Endothelial cell of umbilical vein (primary cell): Measurements from ENCODE around the gene TMSB10. TPM values are rescaled to one million over a fixed set of nuclear protein-coding genes. Genes with fewer than 3 reads are reported as not detected.

ENCODE experiments used
- BruUV-seq: library from RNA; stranded (reverse); fragments of 400-500 nt; replicated peaks from 2 replicates; lab custom pipeline; 2021; lab: Mats Ljungman, UMichigan
- CTCF ChIA-PET: fragments of 300-600, 350-600 bp; sonication (Branson Sonifier 250); formaldehyde crosslinking; loops from one replicate; lab custom pipeline; 2021; ENCODE audit warnings: antibody characterized with exemption, inconsistent platforms; lab: Charles Lee
- POLR2A ChIA-PET: fragments of 300-600, 350-600 bp; sonication (Branson Sonifier 250); formaldehyde crosslinking; loops from one replicate; lab custom pipeline; 2021; ENCODE audit warnings: antibody characterized with exemption, inconsistent platforms; lab: Charles Lee
- DNase-seq: peaks from one replicate; pipeline ENCODE4 v3.0.0-alpha.2; 2011; ENCODE audit warnings: low read depth, low spot score
- FAIRE-seq: peaks from 2 replicates; lab custom pipeline; 2011; peaks lifted over from hg19 to GRCh38; lab: Jason Lieb, UNC
- H2AFZ ChIP-seq: 2 replicates; pipeline ENCODE4 v1.6.0; 2012; ENCODE audit warnings: low read depth, low read length, control low read depth, inconsistent platforms
- H3K27ac ChIP-seq: 2 replicates; pipeline ENCODE4 v1.5.1; 2011; ENCODE audit warnings: low read depth, mild to moderate bottlenecking, control low read depth, low read length, moderate library complexity; ENCODE audit not compliant: insufficient read depth
- H3K27me3 ChIP-seq, 2 experiments: 2 replicates each; pipeline versions ENCODE4 v1.6.0 to v1.6.1; 2011; ENCODE audit warnings: low read length in 2 of 2, mixed read lengths in 1 of 2; ENCODE audit not compliant: control insufficient read depth in 2 of 2, insufficient read depth in 2 of 2
- H3K36me3 ChIP-seq, 2 experiments: 2 replicates in 1 of 2; 3 replicates in 1 of 2; pipeline ENCODE4 v1.5.1; 2011; ENCODE audit warnings: low read length in 2 of 2, mild to moderate bottlenecking in 1 of 2, moderate library complexity in 1 of 2; ENCODE audit not compliant: control insufficient read depth in 2 of 2, insufficient read depth in 2 of 2; ENCODE audit errors: extremely low read depth in 1 of 2
- H3K4me1 ChIP-seq: 3 replicates; pipeline ENCODE4 v1.5.1; 2011; ENCODE audit warnings: mild to moderate bottlenecking, low read length; ENCODE audit not compliant: control insufficient read depth, insufficient read depth; ENCODE audit errors: extremely low read depth
- H3K4me2 ChIP-seq: 2 replicates; pipeline ENCODE4 v1.6.1; 2011; ENCODE audit warnings: low read length, control low read depth, mixed read lengths; ENCODE audit not compliant: insufficient read depth
- H3K4me3 ChIP-seq, 3 experiments: fragments of 200-600 bp in 1 of 3; sonication (generic), shearing (Covaris generic) in 1 of 3; replicated peaks in 1 of 3; 2 replicates each; pipeline ENCODE4 v1.5.1; 2011 to 2016; ENCODE audit warnings: control low read depth in 3 of 3, low read length in 3 of 3, mild to moderate bottlenecking in 2 of 3, inconsistent platforms in 1 of 3, low read depth in 1 of 3, moderate library complexity in 1 of 3; ENCODE audit not compliant: insufficient read depth in 1 of 3
- H3K79me2 ChIP-seq: 2 replicates; pipeline ENCODE4 v1.6.0; 2012; ENCODE audit warnings: low read length, inconsistent platforms; ENCODE audit not compliant: control insufficient read depth, insufficient read depth
- H3K9ac ChIP-seq: replicated peaks from 2 replicates; pipeline ENCODE3; 2011; ENCODE audit warnings: low read length, control low read depth; ENCODE audit not compliant: insufficient read depth; ENCODE audit errors: extremely low read depth
- H3K9me1 ChIP-seq: replicated peaks from 3 replicates; pipeline ENCODE4 v1.6.0; 2011; ENCODE audit warnings: mild to moderate bottlenecking, low read length; ENCODE audit not compliant: control insufficient read depth, insufficient read depth; ENCODE audit errors: extremely low read depth
- H3K9me3 ChIP-seq: replicated peaks from 2 replicates; pipeline ENCODE4 v1.5.1; 2012; ENCODE audit warnings: low read length, inconsistent platforms; ENCODE audit not compliant: control insufficient read depth, insufficient read depth
- H4K20me1 ChIP-seq: replicated peaks from 2 replicates; pipeline ENCODE3; 2011; ENCODE audit warnings: mild to moderate bottlenecking, low read length; ENCODE audit not compliant: control insufficient read depth, insufficient read depth; ENCODE audit errors: extremely low read depth
- EZH2 ChIP-seq: IDR thresholded peaks from 2 replicates; pipeline ENCODE4 v1.6.1; 2012; ENCODE audit warnings: borderline replicate concordance, low read depth, mild to moderate bottlenecking, moderate library complexity, low read length, inconsistent platforms; ENCODE audit not compliant: severe bottlenecking
- FOS ChIP-seq: IDR thresholded peaks from 2 replicates; pipeline ENCODE4 v1.6.1; 2011; ENCODE audit warnings: mild to moderate bottlenecking, low read length, moderate library complexity, borderline replicate concordance; ENCODE audit not compliant: insufficient read depth
- GATA2 ChIP-seq: IDR thresholded peaks from 2 replicates; pipeline ENCODE4 v1.7.0; 2011; ENCODE audit warnings: low read depth, mild to moderate bottlenecking, moderate library complexity, mixed read lengths, low read length; ENCODE audit not compliant: insufficient read length, insufficient read depth
- JUN ChIP-seq: IDR thresholded peaks from 2 replicates; pipeline ENCODE4 v1.6.1; 2011; ENCODE audit warnings: borderline replicate concordance, low read depth; ENCODE audit not compliant: insufficient read length, insufficient read depth
- MYC ChIP-seq: IDR thresholded peaks from one replicate; pipeline ENCODE4 v1.6.1; 2011; ENCODE audit warnings: mild to moderate bottlenecking, low read depth, low read length
- POLR2A ChIP-seq: IDR thresholded peaks from 2 replicates; pipeline ENCODE4 v1.6.1; 2012; ENCODE audit warnings: low read depth, mild to moderate bottlenecking, control low read depth, low read length
- POLR2AphosphoS5 ChIP-seq: IDR thresholded peaks from 2 replicates; pipeline ENCODE4 v1.6.1; 2012; ENCODE audit warnings: low read depth, mild to moderate bottlenecking, control low read depth, low read length, moderate library complexity; ENCODE audit not compliant: insufficient read depth
- dilution Hi-C: fragments of 300-500 bp; cut with MboI; formaldehyde crosslinking; loops from one replicate; pipeline ENCODE4 v1.15.0; 2019; ENCODE audit warnings: low sequenced_read_pairs; ENCODE audit not compliant: extremely low pct_ligation_motif_present
- intact Hi-C: fragments of 100-400 bp; cut with micrococcal nuclease; formaldehyde crosslinking; loops from one replicate; pipeline ENCODE4 v1.10.0; 2022
- polyA plus RNA-seq, 4 experiments: library from polyadenylated mRNA; depleted of rRNA in 3 of 4; stranded (reverse) in 3 of 4; unstranded in 1 of 4; fragments of >200 nt; gene quantifications; 2 replicates each; pipeline versions ENCODE4 v1.2.1 to v1.2.3, GENCODE V29; 2011 to 2012; ENCODE audit warnings: missing spikeins in 1 of 4
- total RNA-seq: library from RNA; stranded (reverse); gene quantifications from 2 replicates; pipeline ENCODE4 v1.2.3, GENCODE V29; 2021
- TF ChIP-seq, protein P1 (sequence below): IDR thresholded peaks from 2 replicates; pipeline ENCODE4 v1.6.1; 2011; ENCODE audit not compliant: insufficient read depth, insufficient read length
- TF ChIP-seq, protein P2 (sequence below), 2 donors: IDR thresholded peaks; 1 replicate in 1 of 2; 2 replicates in 1 of 2; pipeline ENCODE4 v1.5.1; 2011; ENCODE audit warnings: low read length in 2 of 2, mild to moderate bottlenecking in 2 of 2, moderate library complexity in 2 of 2, control low read depth in 1 of 2, inconsistent platforms in 1 of 2, low read depth in 1 of 2; ENCODE audit not compliant: insufficient read depth in 1 of 2; ENCODE audit errors: extremely low read depth in 1 of 2

The TMSB10 gene
- total and polyA plus RNA-seq, 2 donors (not counting 3 experiments of a cell fraction or from before 2014, with no cell fraction given): 2,774 to 4,015 TPM

GRCh38 chr2:84861539-84861938, 43.9 kb upstream of the TMSB10 start:
- no peaks in the 10 kb centered on the region for H3K4me1 ChIP-seq
- H3K27ac ChIP-seq: no peak overlapping the region
- dilution Hi-C loops: no loop called here
- no peaks in the 10 kb centered on the region for H3K36me3 ChIP-seq
- no peaks in the 10 kb centered on the region for H3K79me2 ChIP-seq
- no peak for FAIRE-seq
- no peak overlapping the region for H3K4me3 ChIP-seq
- no peaks in the 10 kb centered on the region for H4K20me1 ChIP-seq
- H3K9me3 ChIP-seq: no peaks in the 10 kb centered on the region
- intact Hi-C loops: no loop called here
- no peaks in the 10 kb centered on the region for H3K9me1 ChIP-seq
- ChIA-PET CTCF (interaction anchor here (1.5 kb wide), 1 partner anchor 21 kb away, joined by 6 read pairs; no protein-coding TSS in a partner anchor), POLR2A (no interaction called here)
- no peak overlapping the region for H2AFZ ChIP-seq
- H3K9ac ChIP-seq: no peak overlapping the region
- H3K4me2 ChIP-seq: no peak overlapping the region
- H3K27me3 ChIP-seq: peaks cover 0 to 1% of the 10 kb centered on the region in 2 experiments
- BruUV-seq: no TSS peak
- no peak for TF ChIP-seq EZH2
- TF ChIP-seq, protein P1, sequence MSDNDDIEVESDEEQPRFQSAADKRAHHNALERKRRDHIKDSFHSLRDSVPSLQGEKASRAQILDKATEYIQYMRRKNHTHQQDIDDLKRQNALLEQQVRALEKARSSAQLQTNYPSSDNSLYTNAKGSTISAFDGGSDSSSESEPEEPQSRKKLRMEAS: no peak
- no peak for TF ChIP-seq FOS
- TF ChIP-seq POLR2AphosphoS5: no peak
- TF ChIP-seq MYC: no peak
- DNase-seq: no peak

- intact Hi-C loops: no loop called here
- no peak overlapping the region for H3K9ac ChIP-seq
- H4K20me1 ChIP-seq: no peaks in the 10 kb centered on the region
- DNase-seq: no peak
- no peaks in the 10 kb centered on the region for H3K79me2 ChIP-seq
- H3K9me3 ChIP-seq: no peaks in the 10 kb centered on the region
- CTCF ChIA-PET: interaction anchor here (0.8 to 1.5 kb wide), 2 partner anchors 20 to 92 kb away, joined by 3 to 6 read pairs; no protein-coding TSS in a partner anchor
- no peak overlapping the region for H2AFZ ChIP-seq
- no peaks in the 10 kb centered on the region for H3K4me1 ChIP-seq
- no peaks in the 10 kb centered on the region for H3K36me3 ChIP-seq
- dilution Hi-C loops: no loop called here
- no peak overlapping the region for H3K27ac ChIP-seq
- no peak overlapping the region for H3K4me2 ChIP-seq
- no peak for FAIRE-seq
- H3K9me1 ChIP-seq: no peaks in the 10 kb centered on the region
- TF ChIP-seq GATA2 (no peak), EZH2 (no peak), JUN (no peak), POLR2AphosphoS5 (no peak), POLR2A (no peak), FOS (no peak), MYC (no peak)
- TF ChIP-seq, protein P2, sequence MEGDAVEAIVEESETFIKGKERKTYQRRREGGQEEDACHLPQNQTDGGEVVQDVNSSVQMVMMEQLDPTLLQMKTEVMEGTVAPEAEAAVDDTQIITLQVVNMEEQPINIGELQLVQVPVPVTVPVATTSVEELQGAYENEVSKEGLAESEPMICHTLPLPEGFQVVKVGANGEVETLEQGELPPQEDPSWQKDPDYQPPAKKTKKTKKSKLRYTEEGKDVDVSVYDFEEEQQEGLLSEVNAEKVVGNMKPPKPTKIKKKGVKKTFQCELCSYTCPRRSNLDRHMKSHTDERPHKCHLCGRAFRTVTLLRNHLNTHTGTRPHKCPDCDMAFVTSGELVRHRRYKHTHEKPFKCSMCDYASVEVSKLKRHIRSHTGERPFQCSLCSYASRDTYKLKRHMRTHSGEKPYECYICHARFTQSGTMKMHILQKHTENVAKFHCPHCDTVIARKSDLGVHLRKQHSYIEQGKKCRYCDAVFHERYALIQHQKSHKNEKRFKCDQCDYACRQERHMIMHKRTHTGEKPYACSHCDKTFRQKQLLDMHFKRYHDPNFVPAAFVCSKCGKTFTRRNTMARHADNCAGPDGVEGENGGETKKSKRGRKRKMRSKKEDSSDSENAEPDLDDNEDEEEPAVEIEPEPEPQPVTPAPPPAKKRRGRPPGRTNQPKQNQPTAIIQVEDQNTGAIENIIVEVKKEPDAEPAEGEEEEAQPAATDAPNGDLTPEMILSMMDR (IDR thresholded peaks at IDR 0.05; ENCODE audit: extremely low read depth in 1 of 2, insufficient read depth in 1 of 2, low read depth in 1 of 2, low read length in 2 of 2): no peak
- TF ChIP-seq, protein P1: no peak
- POLR2A ChIA-PET: no interaction called here
- no peak overlapping the region for H3K4me3 ChIP-seq
- BruUV-seq: no TSS peak
- peaks cover 0 to 1% of the 10 kb centered on the region in 2 experiments for H3K27me3 ChIP-seq
Observed at GRCh38 chr2:84862006-84862405, 43.5 kb upstream of the TMSB10 start.
